GM20431 (cell line): ENCODE measurements around the gene TIAM1.

Source experiments
- in situ Hi-C: fragments of 300-500 bp; cut with MseI, MboI; formaldehyde crosslinking; loops from one replicate; pipeline ENCODE4 v1.15.0; 2020; ENCODE audit warnings: low sequenced_read_pairs; ENCODE audit not compliant: unreplicated experiment

TIAM1 gene

GRCh38 chr21:31356440-31356839 lies 12.4 kb upstream of the TIAM1 start:
- in situ Hi-C loops: no loop called here

GRCh38 chr21:31354604-31355443 lies 10.8 kb upstream of the TIAM1 start:
- in situ Hi-C loops: no loop called here

- in situ Hi-C loops: no loop called here
These were observed 10.1 kb upstream of the TIAM1 start for GRCh38 chr21:31354122-31354521.

- in situ Hi-C loops: no loop called here
These were observed 8.8 kb upstream of the TIAM1 start for GRCh38 chr21:31352836-31353235.

GRCh38 chr21:31351960-31352359 lies 7.9 kb upstream of the TIAM1 start:
- in situ Hi-C loops: no loop called here

- in situ Hi-C loops: no loop called here
These were observed 7.4 kb upstream of the TIAM1 start for GRCh38 chr21:31351438-31351837.

- in situ Hi-C loops: no loop called here
These were observed 5.1 kb upstream of the TIAM1 start for GRCh38 chr21:31349208-31349607.

- in situ Hi-C loops: no loop called here
These were observed 4.1 kb upstream of the TIAM1 start for GRCh38 chr21:31348188-31348587.

- in situ Hi-C loops: no loop called here
These were observed 3.5 kb upstream of the TIAM1 start for GRCh38 chr21:31347435-31348032.

- in situ Hi-C loops: no loop called here
These were observed 2.3 kb upstream of the TIAM1 start for GRCh38 chr21:31346256-31346821.

GRCh38 chr21:31345136-31345535 lies 1.1 kb upstream of the TIAM1 start:
- in situ Hi-C loops: no loop called here

GRCh38 chr21:31343030-31343510 lies 991 bp downstream of the TIAM1 start:
- in situ Hi-C loops: no loop called here

GRCh38 chr21:31342348-31342747 lies 1.7 kb downstream of the TIAM1 start:
- in situ Hi-C loops: no loop called here

- in situ Hi-C loops: no loop called here
These were observed 3.0 kb downstream of the TIAM1 start for GRCh38 chr21:31340942-31341487.

- in situ Hi-C loops: no loop called here
These were observed 3.5 kb downstream of the TIAM1 start for GRCh38 chr21:31340514-31340913.

GRCh38 chr21:31339721-31340120 lies 4.3 kb downstream of the TIAM1 start:
- in situ Hi-C loops: no loop called here

GRCh38 chr21:31338908-31339368 lies 5.1 kb downstream of the TIAM1 start:
- in situ Hi-C loops: no loop called here

- in situ Hi-C loops: no loop called here
These were observed 5.8 kb downstream of the TIAM1 start for GRCh38 chr21:31337996-31338907.

- in situ Hi-C loops: no loop called here
These were observed 7.0 kb downstream of the TIAM1 start for GRCh38 chr21:31337086-31337485.

GRCh38 chr21:31336739-31337040 lies 7.4 kb downstream of the TIAM1 start:
- in situ Hi-C loops: no loop called here
